HG03025 (cell line): ENCODE results near the gene RALGAPA1.
"Not testable (repeated sequence)": the region's sequence is repeated elsewhere in the genome, so short reads cannot be mapped to it uniquely, and the experiment has no call there.

ENCODE experiments used
- ATAC-seq: cut with Tn5 transposase; IDR thresholded peaks from one replicate; pipeline ENCODE4 v1.9.1; 2021; ENCODE audit warnings: mild to moderate bottlenecking, moderate library complexity; ENCODE audit not compliant: unreplicated experiment, low FRiP score

RALGAPA1 gene

GRCh38 chr14:35766700-35767082 is 42.4 kb downstream of the RALGAPA1 start:
- ATAC-seq, result no peak

GRCh38 chr14:35766036-35766699 is 42.9 kb downstream of the RALGAPA1 start:
- no peak for ATAC-seq

GRCh38 chr14:35761922-35762321 is 47.2 kb downstream of the RALGAPA1 start:
- no peak for ATAC-seq

GRCh38 chr14:35760143-35760542 is 49.0 kb downstream of the RALGAPA1 start:
- no peak for ATAC-seq

- ATAC-seq, result no peak
Observed at GRCh38 chr14:35758523-35759129, 50.5 kb downstream of the RALGAPA1 start.

- no peak for ATAC-seq
Observed at GRCh38 chr14:35754671-35755070, 54.4 kb downstream of the RALGAPA1 start.

GRCh38 chr14:35752380-35752779 is 56.7 kb downstream of the RALGAPA1 start:
- ATAC-seq, result no peak

GRCh38 chr14:35750202-35750904 is 58.7 kb downstream of the RALGAPA1 start:
- ATAC-seq, result no peak

- no peak for ATAC-seq
Observed at GRCh38 chr14:35747379-35747778, 61.7 kb downstream of the RALGAPA1 start.

- no peak for ATAC-seq
Observed at GRCh38 chr14:35742442-35742841, 66.7 kb downstream of the RALGAPA1 start.

GRCh38 chr14:35742032-35742371 is 67.1 kb downstream of the RALGAPA1 start:
- ATAC-seq, result no peak

GRCh38 chr14:35741345-35742031 is 67.6 kb downstream of the RALGAPA1 start:
- ATAC-seq, result no peak

GRCh38 chr14:35740215-35740614 is 68.9 kb downstream of the RALGAPA1 start:
- ATAC-seq, result no peak

GRCh38 chr14:35735163-35735562 is 73.9 kb downstream of the RALGAPA1 start:
- ATAC-seq, result not testable (repeated sequence)

GRCh38 chr14:35733510-35733909 is 75.6 kb downstream of the RALGAPA1 start:
- not testable (repeated sequence) for ATAC-seq

GRCh38 chr14:35730871-35731270 is 78.2 kb downstream of the RALGAPA1 start:
- ATAC-seq, result no peak

GRCh38 chr14:35727764-35728163 is 81.3 kb downstream of the RALGAPA1 start:
- ATAC-seq, result no peak

- no peak for ATAC-seq
Observed at GRCh38 chr14:35725930-35726329, 83.2 kb downstream of the RALGAPA1 start.

- no peak for ATAC-seq
Observed at GRCh38 chr14:35715079-35715478, 94.0 kb downstream of the RALGAPA1 start.

- no peak for ATAC-seq
Observed at GRCh38 chr14:35712466-35712865, 96.6 kb downstream of the RALGAPA1 start.

- ATAC-seq, result no peak
Observed at GRCh38 chr14:35708062-35708461, 101.0 kb downstream of the RALGAPA1 start.
